C4-2B (cell line): ENCODE data around the gene FOXO4.
A peak's percentile ranks its signal among the peaks of the same experiment; 100 is the strongest.

Experiments used
- H3K27ac ChIP-seq: fragments of 450-650 bp; 2 replicates; pipeline ENCODE4 v1.5.1; 2017
- ZFX ChIP-seq: fragments of 450-650 bp; IDR thresholded peaks from 2 replicates; pipeline ENCODE4 v1.6.1; 2017
- TF ChIP-seq, protein P1 (sequence below): fragments of 450-650 bp; conservative IDR thresholded peaks from 2 replicates; pipeline ENCODE4 v1.5.1; 2017; ENCODE audit warnings: mild to moderate bottlenecking

FOXO4 gene

DNA sequence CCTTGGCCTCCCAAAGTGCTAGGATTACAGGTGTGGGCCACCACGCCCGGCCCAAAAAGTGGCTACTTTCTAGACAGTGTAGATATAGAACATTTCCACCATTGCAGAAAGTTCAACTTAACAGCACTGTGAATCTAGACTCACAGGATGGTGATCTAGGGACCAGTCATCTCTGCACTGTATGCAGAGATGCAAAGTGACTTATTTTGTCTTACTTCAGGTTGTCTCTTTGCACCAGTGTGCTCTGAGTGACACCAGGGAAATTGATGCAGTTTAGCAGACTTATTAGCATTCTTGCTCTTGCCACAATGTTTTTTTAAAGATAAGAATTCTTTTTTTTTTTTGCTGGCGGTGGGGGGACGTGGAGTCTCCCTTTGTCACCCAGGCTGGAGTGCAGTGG is 12.8 kb upstream of the FOXO4 start:
- H3K27ac ChIP-seq: no peak overlapping the region
- TF ChIP-seq, protein P1, sequence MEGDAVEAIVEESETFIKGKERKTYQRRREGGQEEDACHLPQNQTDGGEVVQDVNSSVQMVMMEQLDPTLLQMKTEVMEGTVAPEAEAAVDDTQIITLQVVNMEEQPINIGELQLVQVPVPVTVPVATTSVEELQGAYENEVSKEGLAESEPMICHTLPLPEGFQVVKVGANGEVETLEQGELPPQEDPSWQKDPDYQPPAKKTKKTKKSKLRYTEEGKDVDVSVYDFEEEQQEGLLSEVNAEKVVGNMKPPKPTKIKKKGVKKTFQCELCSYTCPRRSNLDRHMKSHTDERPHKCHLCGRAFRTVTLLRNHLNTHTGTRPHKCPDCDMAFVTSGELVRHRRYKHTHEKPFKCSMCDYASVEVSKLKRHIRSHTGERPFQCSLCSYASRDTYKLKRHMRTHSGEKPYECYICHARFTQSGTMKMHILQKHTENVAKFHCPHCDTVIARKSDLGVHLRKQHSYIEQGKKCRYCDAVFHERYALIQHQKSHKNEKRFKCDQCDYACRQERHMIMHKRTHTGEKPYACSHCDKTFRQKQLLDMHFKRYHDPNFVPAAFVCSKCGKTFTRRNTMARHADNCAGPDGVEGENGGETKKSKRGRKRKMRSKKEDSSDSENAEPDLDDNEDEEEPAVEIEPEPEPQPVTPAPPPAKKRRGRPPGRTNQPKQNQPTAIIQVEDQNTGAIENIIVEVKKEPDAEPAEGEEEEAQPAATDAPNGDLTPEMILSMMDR: no peak
- TF ChIP-seq ZFX: no peak

DNA sequence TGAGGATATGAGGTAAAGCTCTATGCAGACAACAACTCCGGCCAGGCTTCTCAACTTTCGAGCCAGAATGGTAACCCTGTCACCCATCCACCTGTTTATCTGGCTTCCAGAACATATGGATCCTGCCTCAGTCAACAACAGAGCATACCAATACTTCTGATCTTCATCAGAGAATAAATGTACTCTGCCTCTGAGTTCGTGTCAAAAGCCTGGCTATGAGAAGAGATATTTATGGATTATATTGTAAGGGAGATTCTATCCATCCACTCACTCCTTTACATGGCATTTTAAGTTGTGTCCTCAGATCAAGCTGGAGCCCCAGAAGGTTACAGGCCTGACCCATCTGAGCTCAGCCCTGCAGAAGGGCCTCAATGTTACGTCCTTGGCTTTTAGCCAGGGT is 9.8 kb upstream of the FOXO4 start:
- TF ChIP-seq ZFX: no peak
- TF ChIP-seq, protein P1: no peak
- no peak overlapping the region for H3K27ac ChIP-seq

DNA sequence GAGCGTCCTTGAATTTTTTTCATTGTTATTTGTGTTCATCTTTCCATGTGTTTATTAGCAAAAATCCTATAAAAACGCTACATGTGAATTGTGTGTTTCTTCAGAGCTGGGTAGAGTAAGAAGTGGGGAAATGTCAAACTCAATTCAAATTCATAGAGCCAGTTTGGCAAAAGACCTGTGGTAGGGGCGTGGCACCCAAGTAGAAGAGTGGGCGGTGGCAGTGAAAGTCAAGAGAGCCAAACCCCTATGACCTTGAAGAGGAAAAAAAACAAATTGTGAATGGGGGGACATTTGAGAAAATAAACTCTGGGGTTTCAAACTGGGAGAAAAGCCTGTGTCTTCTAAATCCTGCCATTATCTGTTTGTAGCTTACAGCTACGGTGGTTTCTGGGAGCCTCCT is 4.4 kb upstream of the FOXO4 start:
- no peak overlapping the region for H3K27ac ChIP-seq
- no peak for TF ChIP-seq ZFX
- TF ChIP-seq, protein P1: no peak

DNA sequence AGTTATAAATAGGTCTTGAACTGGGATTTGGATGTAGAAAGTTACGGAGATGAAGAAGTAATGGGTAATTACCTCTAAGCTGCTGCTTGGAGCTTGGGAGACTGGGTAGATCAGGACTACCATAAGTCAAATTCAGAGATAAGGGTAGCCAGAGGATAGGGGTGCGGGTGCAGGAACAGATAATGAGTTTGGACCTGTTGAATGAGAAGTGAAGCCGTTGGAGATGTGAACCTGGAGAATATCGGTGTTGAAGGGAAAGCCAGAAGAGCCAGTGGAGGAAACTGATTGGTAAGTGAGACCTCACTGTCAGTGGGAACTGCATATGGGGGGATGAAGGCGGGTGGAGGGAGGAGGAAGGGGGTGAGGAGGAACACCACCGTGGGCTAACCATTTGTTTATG is 618 bp upstream of the FOXO4 start:
- TF ChIP-seq ZFX: no peak
- TF ChIP-seq, protein P1: no peak
- H3K27ac ChIP-seq: peak overlapping the region; percentile 46

DNA sequence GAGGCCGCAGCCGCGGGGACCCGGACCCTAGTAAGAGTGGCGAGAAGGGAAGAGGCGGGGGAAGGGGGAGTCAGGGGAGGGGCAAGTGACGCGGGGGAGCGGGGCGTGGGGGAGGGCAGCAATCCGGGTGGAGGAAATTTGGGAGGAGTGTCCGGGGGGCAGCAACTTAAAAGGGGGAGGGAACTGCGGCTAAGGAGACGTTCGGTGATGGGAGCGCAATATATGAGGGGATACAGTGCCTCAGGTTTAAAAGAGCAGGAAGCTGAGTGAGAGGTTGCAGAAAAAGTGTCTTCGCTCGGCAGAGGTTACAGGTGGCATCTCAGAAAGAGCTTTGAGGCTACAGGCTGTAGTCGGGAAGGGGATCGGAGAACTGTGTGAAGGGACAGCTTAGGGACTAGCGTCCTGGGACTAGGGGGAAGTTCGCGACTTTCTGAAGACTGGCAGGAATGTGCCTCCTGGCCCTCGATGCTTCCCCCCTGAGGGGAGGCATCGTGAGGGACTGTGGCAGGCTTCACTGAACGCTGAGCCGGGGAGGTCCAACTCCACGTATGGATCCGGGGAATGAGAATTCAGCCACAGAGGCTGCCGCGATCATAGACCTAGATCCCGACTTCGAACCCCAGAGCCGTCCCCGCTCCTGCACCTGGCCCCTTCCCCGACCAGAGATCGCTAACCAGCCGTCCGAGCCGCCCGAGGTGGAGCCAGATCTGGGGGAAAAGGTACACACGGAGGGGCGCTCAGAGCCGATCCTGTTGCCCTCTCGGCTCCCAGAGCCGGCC is 519 bp downstream of the FOXO4 start:
- H3K27ac ChIP-seq: peak overlapping the region; percentile 46
- TF ChIP-seq, protein P1: no peak

DNA sequence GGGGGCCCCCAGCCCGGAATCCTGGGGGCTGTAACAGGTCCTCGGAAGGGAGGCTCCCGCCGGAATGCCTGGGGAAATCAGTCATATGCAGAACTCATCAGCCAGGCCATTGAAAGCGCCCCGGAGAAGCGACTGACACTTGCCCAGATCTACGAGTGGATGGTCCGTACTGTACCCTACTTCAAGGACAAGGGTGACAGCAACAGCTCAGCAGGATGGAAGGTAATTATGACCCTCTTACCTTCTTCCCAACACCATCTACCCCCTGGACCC is 1.0 kb downstream of the FOXO4 start:
- peak overlapping the region; percentile 46 for H3K27ac ChIP-seq

DNA sequence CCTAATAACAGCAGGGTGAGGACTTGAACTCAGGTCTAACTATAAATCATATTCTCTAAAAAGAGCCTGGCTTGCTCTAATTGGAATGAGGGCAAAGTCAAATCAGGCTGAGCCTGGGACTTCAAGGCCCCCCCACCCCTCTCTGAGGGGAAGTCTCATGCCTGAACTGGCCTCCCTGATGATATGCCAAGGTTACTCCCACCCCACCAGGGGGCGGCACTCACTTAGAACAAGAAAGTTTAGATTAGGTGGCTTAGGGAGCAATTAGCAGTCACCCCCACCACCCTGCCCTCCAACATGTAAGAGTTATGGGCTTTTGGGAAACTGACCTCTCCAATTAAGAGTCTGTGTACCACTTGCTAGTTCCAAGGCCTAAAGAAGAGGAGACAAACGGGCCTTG is 2.7 kb downstream of the FOXO4 start:
- TF ChIP-seq ZFX: no peak
- TF ChIP-seq, protein P1: peak; percentile 39
- no peak overlapping the region for H3K27ac ChIP-seq

More for the DNA sequence above, 1.0 kb downstream of the FOXO4 start:
- TF ChIP-seq, protein P1: no peak
- no peak for TF ChIP-seq ZFX
